OCI-LY3 (cell line): Measurements from ENCODE around the gene LOXL1.
A peak's percentile ranks its signal among the peaks of the same experiment; 100 is the strongest.

Experiments used
- H2AFZ ChIP-seq: fragments of 200-600, 300-600 bp; shearing (Covaris generic); 2 replicates; pipeline ENCODE4 v1.6.0; 2014; ENCODE audit warnings: antibody characterized with exemption, low read depth, low read length
- H3K27ac ChIP-seq: fragments of 200-600, 300-600 bp; sonication (generic); 2 replicates; pipeline ENCODE4 v1.5.1; 2014; ENCODE audit warnings: mild to moderate bottlenecking, low read length, moderate library complexity, mixed read lengths
- H3K27me3 ChIP-seq: fragments of 200-600, 300-600 bp; sonication (generic); 2 replicates; pipeline ENCODE4 v1.6.1; 2014; ENCODE audit warnings: low read depth, low read length, mixed read lengths
- H3K36me3 ChIP-seq: fragments of 200-600, 300-600 bp; sonication (generic); replicated peaks from 2 replicates; pipeline ENCODE3; 2014; ENCODE audit warnings: low read depth, low read length, mixed read lengths
- H3K4me1 ChIP-seq: fragments of 300-600, 200-600 bp; sonication (generic); 2 replicates; pipeline ENCODE4 v1.6.1; 2014; ENCODE audit warnings: low read length, mixed read lengths
- H3K4me2 ChIP-seq: fragments of 200-600, 300-600 bp; sonication (generic); 2 replicates; pipeline ENCODE4 v1.6.1; 2014; ENCODE audit warnings: low read length, mixed read lengths
- H3K4me3 ChIP-seq: fragments of 300-600, 200-600 bp; sonication (generic); 2 replicates; pipeline ENCODE4 v1.5.1; 2014; ENCODE audit warnings: antibody characterized with exemption, mild to moderate bottlenecking, low read length, moderate library complexity
- H3K79me2 ChIP-seq: fragments of 300-600, 200-600 bp; shearing (Covaris generic); 2 replicates; pipeline ENCODE4 v1.6.1; 2014; ENCODE audit warnings: mild to moderate bottlenecking, low read length, mixed read lengths
- H3K9ac ChIP-seq: fragments of 300-600, 200-600 bp; shearing (Covaris generic); 2 replicates; pipeline ENCODE4 v1.6.0; 2014; ENCODE audit warnings: mild to moderate bottlenecking, low read length, moderate library complexity
- H3K9me3 ChIP-seq: fragments of 200-600, 300-600 bp; shearing (Covaris generic); 2 replicates; pipeline ENCODE4 v1.6.1; 2014; ENCODE audit warnings: low read length, mixed read lengths; ENCODE audit not compliant: insufficient read depth
- H4K20me1 ChIP-seq: fragments of 200-600, 300-600 bp; sonication (generic); 2 replicates; pipeline ENCODE4 v1.6.1; 2016; ENCODE audit warnings: low read length, mixed read lengths; ENCODE audit not compliant: insufficient read depth
- CTCF ChIP-seq: fragments of 200-600, 300-600 bp; sonication (generic); IDR thresholded peaks from 2 replicates; pipeline ENCODE4 v1.5.1; 2014; ENCODE audit warnings: antibody characterized with exemption, low read length, low read depth
- EZH2phosphoT487 ChIP-seq: fragments of 200-600 bp; shearing (Covaris generic); IDR thresholded peaks from 2 replicates; pipeline ENCODE4 v1.6.1; 2018; ENCODE audit warnings: antibody characterized with exemption, mixed run types, low read depth

The LOXL1 gene

GRCh38 chr15:73993211-73993994 lies 67.1 kb downstream of the LOXL1 start:
- Histone ChIP-seq H3K4me3 (peak overlapping the region; percentile 85), H4K20me1 (peaks cover 20% of the 10 kb centered on the region), H3K4me1 (peaks cover 69% of the 10 kb centered on the region), H3K79me2 (peaks cover 71% of the 10 kb centered on the region), H3K4me2 (peak overlapping the region; percentile 88), H3K36me3 (peaks cover 21% of the 10 kb centered on the region), H3K27ac (no peak overlapping the region), H3K9me3 (no peaks in the 10 kb centered on the region), H2AFZ (no peak overlapping the region), H3K27me3 (no peaks in the 10 kb centered on the region), H3K9ac (peak overlapping the region; percentile 83)
- TF ChIP-seq EZH2phosphoT487 (no peak), CTCF (no peak)

- H3K36me3 ChIP-seq: peaks cover 27% of the 10 kb centered on the region
- peak within 1 kb of the TSS; percentile 39; the same call in 1 of the 2 replicates for H2AFZ ChIP-seq
- H3K4me3 ChIP-seq: peak within 1 kb of the TSS; percentile 85
- H3K27ac ChIP-seq: peak within 1 kb of the TSS; percentile 75
- peaks cover 78% of the 10 kb centered on the region for H3K79me2 ChIP-seq
- peaks cover 58% of the 10 kb centered on the region for H3K4me1 ChIP-seq
- no peaks in the 10 kb centered on the region for H3K27me3 ChIP-seq
- peak within 1 kb of the TSS; percentile 88 for H3K4me2 ChIP-seq
- no peaks in the 10 kb centered on the region for H3K9me3 ChIP-seq
- TF ChIP-seq EZH2phosphoT487 (no peak), CTCF (no peak)
- peak within 1 kb of the TSS; percentile 89 for H3K9ac ChIP-seq
- H4K20me1 ChIP-seq: peaks cover 23% of the 10 kb centered on the region
Observed at GRCh38 chr15:73994413-73994883, 68.2 kb downstream of the LOXL1 start, which contains the start of gene PML. TSS of gene PML (plus strand) at chr15:73994716. CDS start at chr15:73994813, 97 bp downstream.

- TF ChIP-seq EZH2phosphoT487 (no peak), CTCF (no peak)
- Histone ChIP-seq H3K4me1 (peaks cover 52% of the 10 kb centered on the region), H3K27ac (peak overlapping the region; percentile 75), H3K79me2 (peaks cover 77% of the 10 kb centered on the region), H2AFZ (no peak overlapping the region), H3K9me3 (no peaks in the 10 kb centered on the region), H4K20me1 (peaks cover 23% of the 10 kb centered on the region), H3K4me2 (peak overlapping the region; percentile 85), H3K36me3 (peaks cover 28% of the 10 kb centered on the region), H3K9ac (peak overlapping the region; percentile 89), H3K4me3 (peak overlapping the region; percentile 85), H3K27me3 (no peaks in the 10 kb centered on the region)
Observed at GRCh38 chr15:73994912-73995622, 68.8 kb downstream of the LOXL1 start.

DNA sequence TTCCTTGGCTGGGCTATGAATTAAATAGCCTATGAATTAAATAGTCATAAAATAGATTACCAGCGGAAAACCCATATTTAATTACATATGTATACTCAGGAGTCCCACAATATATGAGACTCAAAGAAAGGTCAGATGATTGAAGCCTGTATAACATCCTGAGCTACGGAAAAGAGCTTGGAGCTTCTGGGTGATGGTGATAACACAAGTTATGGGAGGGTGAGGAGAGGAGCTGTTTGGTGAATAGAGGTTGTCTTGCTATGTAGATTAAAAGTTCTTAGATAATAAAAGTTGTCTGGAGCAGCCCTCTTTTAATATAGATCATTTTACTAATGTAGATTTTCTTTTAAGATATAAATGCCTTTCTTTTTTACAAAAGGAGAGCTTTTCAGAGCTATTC lies 70.0 kb downstream of the LOXL1 start:
- peak overlapping the region; percentile 46 for H3K9ac ChIP-seq

More for the DNA sequence above, 70.0 kb downstream of the LOXL1 start:
- TF ChIP-seq CTCF: no peak
- TF ChIP-seq EZH2phosphoT487: no peak
- Histone ChIP-seq H3K27ac (peak overlapping the region; percentile 52), H3K27me3 (no peaks in the 10 kb centered on the region), H2AFZ (no peak overlapping the region), H4K20me1 (peaks cover 23% of the 10 kb centered on the region), H3K4me3 (peak overlapping the region; percentile 85), H3K9me3 (no peaks in the 10 kb centered on the region), H3K4me1 (peaks cover 40% of the 10 kb centered on the region), H3K36me3 (peaks cover 31% of the 10 kb centered on the region), H3K79me2 (peaks cover 76% of the 10 kb centered on the region), H3K4me2 (peak overlapping the region; percentile 85)
